Posterior cingulate gyrus (tissue), 11 donors: ENCODE data around the gene ZP3.
"Not testable (repeated sequence)": the region's sequence is repeated elsewhere in the genome, so short reads cannot be mapped to it uniquely, and the experiment has no call there.

Source experiments
- DNase-seq, 10 donors: peaks; one replicate each; pipeline versions ENCODE4 v3.0.0 to v3.0.0-alpha.2; 2020 to 2021; ENCODE audit warnings: mixed read lengths in 3 of 10
- intact Hi-C: fragments of 100-400 bp; cut with DNase I; formaldehyde crosslinking; loops from one replicate; pipeline ENCODE4 v1.15.1; 2023

The ZP3 gene

DNA sequence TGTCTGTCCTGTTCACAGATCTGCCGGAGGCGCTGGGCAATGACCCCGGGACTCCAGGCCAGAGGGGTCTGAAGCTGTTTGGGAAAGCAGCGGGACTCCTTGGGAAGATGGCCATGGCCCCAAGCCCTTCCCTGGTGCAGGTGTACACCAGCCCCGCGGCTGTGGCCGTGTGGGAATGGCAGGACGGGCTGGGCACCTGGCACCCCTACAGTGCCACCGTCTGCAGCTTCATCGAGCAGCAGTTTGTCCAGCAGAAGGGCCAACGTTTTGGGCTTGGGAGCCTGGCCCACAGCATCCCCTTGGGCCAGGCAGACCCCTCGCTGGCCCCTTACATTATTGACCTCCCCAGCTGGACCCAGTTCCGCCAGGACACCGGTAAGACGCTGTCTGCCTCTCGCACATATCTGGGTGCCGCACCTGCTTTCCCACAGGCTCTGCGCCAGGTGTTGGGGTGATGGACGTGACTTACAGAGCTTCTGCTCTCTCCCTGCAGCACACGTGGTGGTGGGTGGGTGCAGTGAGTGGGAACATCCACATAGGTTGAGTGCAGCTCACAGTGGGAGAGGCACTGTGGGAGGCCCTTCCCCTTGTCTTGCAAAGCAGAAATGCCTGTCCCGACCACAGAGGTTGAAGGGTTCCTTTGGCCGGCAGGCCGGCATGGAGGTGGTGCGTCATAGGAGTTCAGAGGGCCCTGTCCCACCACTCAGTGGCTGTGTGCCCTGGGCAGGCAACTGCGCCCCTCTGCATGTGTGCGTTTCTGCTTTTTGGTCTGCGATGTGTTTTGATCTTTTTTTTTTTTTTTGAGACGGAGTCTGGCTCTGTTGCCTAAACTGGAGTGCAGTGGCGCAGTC is 55.9 kb downstream of the ZP3 start:
- intact Hi-C loops: not testable (repeated sequence)

DNA sequence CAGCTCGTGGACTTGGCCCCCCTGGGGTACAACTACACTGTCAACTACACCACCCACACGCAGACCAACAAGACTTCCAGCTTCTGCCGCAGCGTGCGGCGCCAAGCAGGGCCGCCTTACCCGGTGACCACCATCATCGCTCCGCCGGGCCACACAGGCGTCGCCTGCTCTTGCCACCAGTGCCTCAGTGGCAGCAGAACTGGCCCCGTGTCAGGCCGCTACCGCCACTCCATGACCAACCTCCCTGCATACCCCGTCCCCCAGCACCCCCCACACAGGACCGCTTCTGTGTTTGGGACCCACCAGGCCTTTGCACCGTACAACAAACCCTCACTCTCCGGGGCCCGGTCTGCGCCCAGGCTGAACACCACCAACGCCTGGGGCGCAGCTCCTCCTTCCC is 57.9 kb downstream of the ZP3 start:
- intact Hi-C loops: not testable (repeated sequence)
- DNase-seq: peak in 2 of 10 donors; percentile 45 to 85

More for the DNA sequence above, 55.9 kb downstream of the ZP3 start:
- DNase-seq: not testable (repeated sequence)

DNA sequence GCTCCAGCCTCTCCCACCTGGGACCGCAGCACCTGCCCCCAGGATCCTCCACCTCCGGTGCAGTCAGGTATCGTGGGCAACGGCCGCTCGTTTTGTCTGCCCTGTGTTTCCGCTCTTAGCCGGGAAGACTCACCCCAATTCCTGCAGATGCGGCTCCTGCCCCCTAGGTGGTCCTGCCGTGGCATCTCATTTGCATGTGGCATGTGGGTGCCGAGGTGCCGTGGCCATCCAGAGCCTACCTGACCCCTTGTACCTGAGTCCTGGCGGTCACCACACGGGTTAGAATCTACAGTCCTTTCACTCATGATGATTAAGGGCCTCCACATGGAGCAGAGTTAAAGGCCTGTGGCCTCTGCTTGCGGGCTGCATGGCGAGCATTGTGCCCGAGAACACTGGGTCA is 58.3 kb downstream of the ZP3 start:
- DNase-seq: peak in 1 of 10 donors; percentile 17
- intact Hi-C loops: not testable (repeated sequence)

DNA sequence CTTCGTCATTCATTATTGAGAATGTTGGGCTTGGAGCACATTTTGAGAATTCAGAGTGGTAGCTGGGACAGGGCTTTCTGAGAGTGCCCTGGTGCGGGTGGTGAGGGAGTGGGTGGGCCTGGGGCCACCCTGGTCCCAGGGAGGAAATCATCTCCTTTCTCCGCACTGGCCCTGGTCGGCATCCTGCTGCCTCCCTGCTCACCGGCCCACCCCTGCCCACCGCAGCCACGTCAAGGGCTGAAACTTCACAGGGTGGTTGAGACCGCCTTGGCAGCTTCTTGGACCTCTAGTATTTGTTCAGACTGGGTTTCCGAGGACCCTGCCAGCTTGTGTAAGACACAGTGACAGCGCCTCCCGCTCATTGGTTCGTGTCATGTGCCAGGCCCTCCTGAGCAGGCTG is 59.7 kb downstream of the ZP3 start:
- DNase-seq: peak in 1 of 10 donors; percentile 59
- intact Hi-C loops: not testable (repeated sequence)

DNA sequence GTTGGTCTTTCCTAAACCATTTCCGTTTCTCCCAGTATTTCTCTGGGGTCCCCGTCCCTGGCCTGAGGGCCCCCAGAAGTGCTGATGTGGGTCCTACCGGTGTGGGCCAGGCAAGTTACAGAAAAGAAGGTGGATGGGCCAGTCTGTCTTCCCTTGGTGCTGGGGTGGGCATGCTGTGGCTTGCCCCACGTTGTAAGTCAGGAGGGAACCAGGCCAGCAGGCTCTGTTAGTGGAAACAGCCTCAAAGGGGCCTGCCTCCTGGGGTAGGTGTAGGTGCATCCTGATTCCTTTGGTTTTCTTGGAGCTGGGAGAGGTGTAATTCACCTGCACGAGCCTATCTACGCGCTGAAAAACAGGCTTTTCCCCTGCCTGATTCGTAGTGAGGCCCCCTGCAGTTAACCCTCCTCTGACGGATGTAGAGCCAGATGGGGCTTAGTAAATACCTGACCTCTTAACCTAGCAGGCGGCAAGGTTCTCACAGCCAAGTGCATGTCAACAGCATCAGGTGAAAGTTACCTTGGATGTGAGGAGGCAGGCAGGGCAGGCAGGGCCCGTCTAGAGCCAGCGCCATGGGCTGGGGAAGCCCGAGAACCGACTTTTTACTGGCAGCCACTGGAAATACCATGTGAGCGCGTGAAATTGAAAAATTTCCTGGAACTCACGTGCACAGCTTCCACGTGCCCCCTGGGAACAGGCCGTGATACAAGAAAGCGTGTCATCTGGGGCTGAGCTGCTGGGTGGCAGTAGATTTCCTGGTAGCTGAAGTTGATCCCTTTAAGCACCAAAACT is 61.3 kb downstream of the ZP3 start:
- intact Hi-C loops, DNase-seq: not testable (repeated sequence)

DNA sequence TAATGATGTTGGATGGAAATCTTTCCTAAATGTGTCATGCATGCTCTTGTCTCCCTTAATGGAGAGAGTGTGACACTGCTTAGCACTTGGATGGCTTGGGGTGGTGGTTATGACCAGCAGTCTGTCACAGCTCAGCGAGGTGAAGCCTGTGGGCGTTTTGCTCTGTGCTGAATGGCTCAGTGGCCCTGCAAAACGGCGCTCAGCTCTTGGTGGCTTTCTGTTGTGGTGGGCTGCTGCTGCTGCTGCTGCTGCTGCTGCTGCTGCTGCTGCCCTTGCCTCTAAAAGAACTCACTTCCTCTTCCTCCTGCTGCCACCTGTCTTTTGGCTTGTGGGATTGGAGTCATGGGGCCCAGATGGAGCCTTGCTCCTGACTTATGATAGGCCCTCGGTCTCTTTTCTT is 61.9 kb downstream of the ZP3 start:
- DNase-seq, intact Hi-C loops: not testable (repeated sequence)

DNA sequence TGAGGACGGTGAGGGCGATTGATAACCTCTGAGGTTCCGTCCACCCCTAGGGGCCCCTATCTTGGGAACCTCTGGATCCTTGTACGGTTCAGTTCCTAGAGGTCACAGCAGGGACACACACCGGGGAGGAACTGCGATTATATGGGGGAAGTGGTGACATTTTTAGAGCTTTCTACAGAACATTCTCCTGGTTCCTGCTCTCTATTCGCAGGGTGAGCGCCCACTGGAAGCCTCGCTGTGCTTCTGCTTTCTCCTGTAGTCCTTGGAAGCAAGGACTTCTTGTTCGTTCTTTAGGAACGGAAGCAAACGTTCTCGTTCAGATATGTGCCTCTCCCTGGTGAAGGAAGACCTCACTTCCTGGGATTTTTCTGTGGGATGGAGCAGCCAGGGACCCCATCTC is 63.2 kb downstream of the ZP3 start:
- intact Hi-C loops, DNase-seq: not testable (repeated sequence)
